IMR-90 (cell line): ENCODE measurements around the gene GSTT4. TPM values are rescaled to one million over a fixed set of nuclear protein-coding genes. Genes with fewer than 3 reads are reported as not detected.

Experiments used
- ATAC-seq: fragments of 200-7000 bp; cut with Tn5 transposase; 2 replicates; pipeline ENCODE4 v1.9.1; 2020; ENCODE audit warnings: low read depth, mild to moderate bottlenecking, moderate library complexity
- BruUV-seq: library from RNA; stranded (reverse); fragments of 400-500 nt; replicated peaks from 2 replicates; lab custom pipeline; 2021; lab: Mats Ljungman, UMichigan
- CTCF ChIA-PET: fragments of 300-600 bp; formaldehyde crosslinking; extraction: SDS; loops from one replicate; lab custom pipeline; 2021; ENCODE audit warnings: antibody characterized with exemption; lab: Yijun Ruan, JAX
- POLR2A ChIA-PET: fragments of 300-600 bp; sonication (Branson Sonifier 250); formaldehyde crosslinking; loops from one replicate; lab custom pipeline; 2022; ENCODE audit warnings: antibody characterized with exemption; ENCODE audit not compliant: unreplicated experiment; lab: Charles Lee
- DNase-seq: peaks from one replicate; pipeline ENCODE4 v3.0.0; 2013
- H2AFZ ChIP-seq: replicated peaks from 2 replicates; pipeline ENCODE3; 2013; ENCODE audit warnings: low read length, mild to moderate bottlenecking; ENCODE audit not compliant: poor library complexity
- H2AK5ac ChIP-seq: 2 replicates; pipeline ENCODE4 v1.6.1; 2013; ENCODE audit warnings: low read depth, low read length, inconsistent platforms
- H2AK9ac ChIP-seq: replicated peaks from 2 replicates; pipeline ENCODE3; 2013; ENCODE audit warnings: mild to moderate bottlenecking, low read depth, low read length, moderate library complexity; ENCODE audit not compliant: poor library complexity
- H2BK120ac ChIP-seq: 2 replicates; pipeline ENCODE4 v1.6.1; 2013; ENCODE audit warnings: low read depth, low read length, inconsistent platforms
- H2BK15ac ChIP-seq: 3 replicates; pipeline ENCODE4 v1.6.1; 2013; ENCODE audit warnings: low read depth, low read length, inconsistent platforms
- H2BK20ac ChIP-seq: 2 replicates; pipeline ENCODE4 v1.6.1; 2013; ENCODE audit warnings: low read depth, mild to moderate bottlenecking, inconsistent platforms, low read length, moderate library complexity
- H2BK5ac ChIP-seq: 2 replicates; pipeline ENCODE4 v1.6.1; 2013; ENCODE audit warnings: mild to moderate bottlenecking, low read depth, low read length, inconsistent platforms; ENCODE audit not compliant: poor library complexity, severe bottlenecking
- H3K14ac ChIP-seq: replicated peaks from 2 replicates; pipeline ENCODE4 v1.6.1; 2013; ENCODE audit warnings: low read depth, low read length, inconsistent platforms
- H3K18ac ChIP-seq: 2 replicates; pipeline ENCODE4 v1.6.1; 2013; ENCODE audit warnings: low read depth, low read length, control low read depth
- H3K23ac ChIP-seq: 2 replicates; pipeline ENCODE4 v1.6.1; 2013; ENCODE audit warnings: low read depth, low read length, inconsistent platforms
- H3K27ac ChIP-seq: 2 replicates; pipeline ENCODE4 v1.5.1; 2013; ENCODE audit warnings: mild to moderate bottlenecking, control low read depth, low read length; ENCODE audit not compliant: insufficient read depth
- H3K27me3 ChIP-seq: 2 replicates; pipeline ENCODE4 v1.6.1; 2013; ENCODE audit warnings: low read length; ENCODE audit not compliant: control insufficient read depth, insufficient read depth
- H3K36me3 ChIP-seq: 2 replicates; pipeline ENCODE4 v1.6.1; 2013; ENCODE audit warnings: low read length, mixed read lengths; ENCODE audit not compliant: control insufficient read depth, insufficient read depth
- H3K4ac ChIP-seq: 2 replicates; pipeline ENCODE4 v1.6.1; 2013; ENCODE audit warnings: low read depth, low read length, inconsistent platforms
- H3K4me1 ChIP-seq: 2 replicates; pipeline ENCODE4 v1.6.1; 2013; ENCODE audit warnings: low read length, mixed read lengths; ENCODE audit not compliant: control insufficient read depth, insufficient read depth
- H3K4me2 ChIP-seq: 2 replicates; pipeline ENCODE4 v1.6.1; 2013; ENCODE audit warnings: low read depth, mild to moderate bottlenecking, control low read depth, low read length, moderate library complexity
- H3K4me3 ChIP-seq: 2 replicates; pipeline ENCODE4 v1.5.1; 2013; ENCODE audit warnings: low read depth, mild to moderate bottlenecking, control low read depth, low read length, moderate library complexity; ENCODE audit not compliant: insufficient read depth
- H3K56ac ChIP-seq: 2 replicates; pipeline ENCODE4 v1.6.1; 2013; ENCODE audit warnings: low read length, inconsistent platforms; ENCODE audit not compliant: insufficient read depth; ENCODE audit errors: extremely low read depth
- H3K79me1 ChIP-seq, 2 experiments: 2 replicates each; pipeline ENCODE4 v1.6.1; 2013; ENCODE audit warnings: low read length in 2 of 2, inconsistent platforms in 1 of 2, low read depth in 1 of 2
- H3K9ac ChIP-seq: 2 replicates; pipeline ENCODE4 v1.6.1; 2013; ENCODE audit warnings: low read depth, low read length, control low read depth
- H3K9me1 ChIP-seq: 2 replicates; pipeline ENCODE4 v1.6.1; 2013; ENCODE audit warnings: low read length, inconsistent platforms; ENCODE audit not compliant: insufficient read depth
- H3K9me3 ChIP-seq: 2 replicates; pipeline ENCODE4 v1.6.1; 2013; ENCODE audit warnings: low read length; ENCODE audit not compliant: control insufficient read depth, insufficient read depth
- H4K20me1 ChIP-seq: 2 replicates; pipeline ENCODE4 v1.6.1; 2013; ENCODE audit warnings: low read length, inconsistent platforms; ENCODE audit not compliant: insufficient read depth
- H4K5ac ChIP-seq: 2 replicates; pipeline ENCODE4 v1.6.1; 2013; ENCODE audit warnings: mild to moderate bottlenecking, low read depth, low read length, control low read depth
- H4K8ac ChIP-seq, 2 experiments: 2 replicates each; pipeline ENCODE4 v1.6.1; 2013; ENCODE audit warnings: low read depth in 2 of 2, low read length in 2 of 2, control low read depth in 1 of 2, inconsistent platforms in 1 of 2
- H4K91ac ChIP-seq: 2 replicates; pipeline ENCODE4 v1.6.1; 2013; ENCODE audit warnings: low read depth, low read length, inconsistent platforms; ENCODE audit not compliant: insufficient read depth
- MAZ ChIP-seq: IDR thresholded peaks from 2 replicates; pipeline ENCODE4 v1.6.1; 2012; ENCODE audit warnings: low read depth, mild to moderate bottlenecking, low read length, improper control_type of control experiment, moderate library complexity, borderline replicate concordance
- MXI1 ChIP-seq: IDR thresholded peaks from 2 replicates; pipeline ENCODE4 v1.6.1; 2012; ENCODE audit warnings: low read depth, mild to moderate bottlenecking, low read length, moderate library complexity, borderline replicate concordance
- WGBS, 2 experiments: methylation state at CpG; one replicate each; pipeline versions ENCODE4 v1.1.5 to v1.1.7; 2013; ENCODE audit warnings: missing lambda C conversion rate in 2 of 2; ENCODE audit not compliant: insufficient read length in 1 of 2; ENCODE audit errors: extremely low coverage in 2 of 2; 5-methylcytosine and 5-hydroxymethylcytosine counted together
- dilution Hi-C: fragments of 300-500 bp; cut with HindIII; formaldehyde crosslinking; loops from one replicate; pipeline ENCODE4 v1.14.3; 2018; ENCODE audit warnings: low sequenced_read_pairs; ENCODE audit not compliant: unreplicated experiment
- in situ Hi-C: fragments of 300-500 bp; cut with MboI; formaldehyde crosslinking; loops from 3 replicates; pipeline ENCODE4 v1.14.3; 2019; ENCODE audit warnings: low sequenced_read_pairs, inconsistent platforms, mixed read lengths
- intact Hi-C: fragments of 100-400 bp; cut with micrococcal nuclease; formaldehyde crosslinking; loops from 2 replicates; pipeline ENCODE4 v1.10.0; 2022
- polyA plus RNA-seq, 3 experiments: library from polyadenylated mRNA; depleted of rRNA; stranded (reverse); fragments of >200 nt; gene quantifications; 2 replicates each; pipeline ENCODE4 v1.2.3, GENCODE V29; 2012; ENCODE audit warnings: low replicate concordance in 1 of 3
- total RNA-seq: library from RNA; depleted of rRNA; stranded (reverse); fragments of >200 nt; gene quantifications from 2 replicates; pipeline ENCODE4 v1.2.3, GENCODE V29; 2012
- TF ChIP-seq, protein P1 (sequence below): fragments of 150-350 bp; IDR thresholded peaks from 2 replicates; pipeline ENCODE4 v1.6.1; 2017; ENCODE audit warnings: mild to moderate bottlenecking, antibody characterized with exemption, low read length, low read depth

The GSTT4 gene
- total and polyA plus RNA-seq, 2 of the 4 experiments (the other 2 are of a cell fraction), result not detected

DNA sequence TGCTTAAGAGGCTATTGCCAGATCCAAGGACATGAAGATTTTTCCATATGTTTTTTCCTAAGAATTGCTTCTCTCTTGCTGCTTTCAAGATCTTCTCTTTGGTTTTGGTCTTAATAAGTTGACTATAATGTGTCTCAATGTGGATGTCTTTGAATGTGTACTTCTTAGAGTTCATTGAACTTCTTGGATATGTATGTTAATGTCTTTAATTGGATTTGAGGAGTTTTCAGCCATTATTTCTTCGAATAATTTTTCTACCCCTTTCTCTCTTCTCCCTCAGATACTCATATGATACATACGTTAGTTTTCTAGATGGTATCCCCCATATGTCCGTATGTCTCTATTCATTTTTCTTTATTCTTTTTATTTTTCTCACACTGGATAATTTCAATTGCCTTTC, 19.1 kb upstream of the GSTT4 start:
- Histone ChIP-seq H2AK5ac (no peak overlapping the region), H3K27me3 (no peaks in the 10 kb centered on the region), H3K4me2 (no peak overlapping the region), H3K4me3 (no peak overlapping the region), H2AK9ac (no peak overlapping the region), H3K27ac (no peak overlapping the region), H4K91ac (no peak overlapping the region), H3K9me1 (no peaks in the 10 kb centered on the region), H3K9ac (no peak overlapping the region), H3K9me3 (no peaks in the 10 kb centered on the region), H2AFZ (no peak overlapping the region), H2BK20ac (no peak overlapping the region), H2BK120ac (no peak overlapping the region), H3K36me3 (peaks cover 3% of the 10 kb centered on the region; the same call in 1 of the 2 replicates), H2BK15ac (no peak overlapping the region), H3K4me1 (no peaks in the 10 kb centered on the region), H3K56ac (no peak overlapping the region), H2BK5ac (no peak overlapping the region), H3K4ac (no peak overlapping the region), H4K8ac (no peak overlapping the region), H4K5ac (no peak overlapping the region), H3K14ac (no peak overlapping the region), H4K20me1 (peaks cover 14% of the 10 kb centered on the region), H3K18ac (no peak overlapping the region), H3K23ac (no peak overlapping the region), H3K79me1 (peaks cover 28 to 49% of the 10 kb centered on the region in 2 experiments)
- DNase-seq (no peak), ATAC-seq (no peak)
- TF ChIP-seq MXI1, result no peak
- TF ChIP-seq, protein P1, sequence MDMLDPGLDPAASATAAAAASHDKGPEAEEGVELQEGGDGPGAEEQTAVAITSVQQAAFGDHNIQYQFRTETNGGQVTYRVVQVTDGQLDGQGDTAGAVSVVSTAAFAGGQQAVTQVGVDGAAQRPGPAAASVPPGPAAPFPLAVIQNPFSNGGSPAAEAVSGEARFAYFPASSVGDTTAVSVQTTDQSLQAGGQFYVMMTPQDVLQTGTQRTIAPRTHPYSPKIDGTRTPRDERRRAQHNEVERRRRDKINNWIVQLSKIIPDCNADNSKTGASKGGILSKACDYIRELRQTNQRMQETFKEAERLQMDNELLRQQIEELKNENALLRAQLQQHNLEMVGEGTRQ, result no peak
- no peak for TF ChIP-seq MAZ
- in situ Hi-C loops, result no loop called here
- no CpG with 5 or more reads among the region's 3 CpGs for WGBS, 2 experiments
- CTCF ChIA-PET, result no interaction called here
- POLR2A ChIA-PET, result no interaction called here
- no TSS peak for BruUV-seq
- dilution Hi-C loops, result no loop called here
- intact Hi-C loops, result no loop called here
